Erythroblast (primary cell): Measurements from ENCODE around the gene CHSY1.

Experiments
- DNase-seq, 2 experiments: peaks; one replicate each; lab custom pipeline; 2025; lab: John Stamatoyannopoulos, UW
- GATA1 ChIP-seq: IDR thresholded peaks from 2 replicates; pipeline ENCODE4 v1.6.1; 2011; ENCODE audit warnings: low read depth, mild to moderate bottlenecking, control low read depth, low read length, moderate library complexity
- POLR2A ChIP-seq: IDR thresholded peaks from 2 replicates; pipeline ENCODE4 v1.6.1; 2011; ENCODE audit warnings: mild to moderate bottlenecking, low read length

The CHSY1 gene

GRCh38 chr15:101258238-101259144 lies 6.6 kb upstream of the CHSY1 start:
- TF ChIP-seq GATA1 = no peak
- no peak for TF ChIP-seq POLR2A
- DNase-seq = peak; percentile 70 to 81

GRCh38 chr15:101256757-101257156 lies 4.9 kb upstream of the CHSY1 start:
- peak; percentile 31 to 45 for DNase-seq

DNA sequence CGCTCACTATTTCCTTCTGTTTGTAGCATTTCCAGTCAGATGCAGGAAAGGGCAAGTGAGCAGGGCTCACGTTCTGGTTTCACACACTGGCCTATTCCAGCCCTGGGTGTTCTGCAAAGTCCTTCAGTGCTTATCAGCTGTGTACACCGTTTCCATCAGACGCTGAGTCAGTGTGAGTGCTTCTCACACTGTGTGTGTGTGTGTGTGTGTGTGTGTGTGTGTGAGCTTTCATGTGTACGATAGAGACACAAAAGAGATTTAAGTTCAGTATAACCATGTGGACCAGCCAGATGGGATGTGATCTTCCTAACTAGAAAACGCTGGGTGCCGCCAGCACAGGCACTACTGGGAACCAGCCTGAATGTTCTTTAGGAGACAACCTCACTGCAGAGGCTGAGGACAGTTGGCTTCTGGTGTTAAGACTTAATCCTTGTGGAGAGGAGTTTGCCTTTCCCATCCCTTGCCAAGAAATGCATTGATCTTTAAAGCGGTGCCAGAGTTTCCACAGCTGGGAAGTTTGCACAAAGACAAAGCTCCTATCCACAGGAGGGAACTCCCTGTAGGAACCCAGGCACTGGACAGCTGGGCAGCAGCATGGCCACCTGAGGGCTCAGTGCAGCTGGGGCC lies 3.9 kb upstream of the CHSY1 start:
- TF ChIP-seq POLR2A (peak; percentile 72), GATA1 (no peak)

More at GRCh38 chr15:101256757-101257156, 4.9 kb upstream of the CHSY1 start:
- TF ChIP-seq GATA1 (no peak), POLR2A (no peak)

GRCh38 chr15:101255051-101255395 lies 3.2 kb upstream of the CHSY1 start:
- DNase-seq = peak; percentile 25 to 56
- no peak for TF ChIP-seq GATA1
- no peak for TF ChIP-seq POLR2A

More for the DNA sequence above, 3.9 kb upstream of the CHSY1 start:
- peak; percentile 92 to 96 for DNase-seq

- TF ChIP-seq POLR2A = no peak
- no peak for TF ChIP-seq GATA1
- peak in 1 of 2 experiments; percentile 37 for DNase-seq
Observed at GRCh38 chr15:101254157-101255050, 2.6 kb upstream of the CHSY1 start.

DNA sequence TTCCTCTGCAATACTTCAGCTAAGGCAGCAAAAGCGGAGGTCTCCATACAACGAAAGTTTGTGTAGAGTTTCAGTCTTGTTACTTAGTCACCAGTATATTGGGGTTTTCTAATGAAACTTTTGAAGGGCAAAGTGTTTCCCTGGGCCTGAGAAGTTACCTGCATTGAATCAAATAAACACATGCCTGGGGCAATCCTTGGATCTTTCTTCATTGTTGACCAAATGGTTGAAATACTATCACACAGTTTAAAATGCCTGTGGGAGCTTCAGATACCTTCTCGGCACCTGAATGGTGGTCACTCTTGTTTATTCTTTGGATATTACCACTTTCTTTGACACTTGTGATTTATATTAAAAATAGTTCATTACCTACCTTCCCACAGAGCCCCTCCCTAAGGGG lies 988 bp upstream of the CHSY1 start:
- no peak for TF ChIP-seq POLR2A
- TF ChIP-seq GATA1 = no peak
- DNase-seq = peak in 1 of 2 experiments; percentile 50

DNA sequence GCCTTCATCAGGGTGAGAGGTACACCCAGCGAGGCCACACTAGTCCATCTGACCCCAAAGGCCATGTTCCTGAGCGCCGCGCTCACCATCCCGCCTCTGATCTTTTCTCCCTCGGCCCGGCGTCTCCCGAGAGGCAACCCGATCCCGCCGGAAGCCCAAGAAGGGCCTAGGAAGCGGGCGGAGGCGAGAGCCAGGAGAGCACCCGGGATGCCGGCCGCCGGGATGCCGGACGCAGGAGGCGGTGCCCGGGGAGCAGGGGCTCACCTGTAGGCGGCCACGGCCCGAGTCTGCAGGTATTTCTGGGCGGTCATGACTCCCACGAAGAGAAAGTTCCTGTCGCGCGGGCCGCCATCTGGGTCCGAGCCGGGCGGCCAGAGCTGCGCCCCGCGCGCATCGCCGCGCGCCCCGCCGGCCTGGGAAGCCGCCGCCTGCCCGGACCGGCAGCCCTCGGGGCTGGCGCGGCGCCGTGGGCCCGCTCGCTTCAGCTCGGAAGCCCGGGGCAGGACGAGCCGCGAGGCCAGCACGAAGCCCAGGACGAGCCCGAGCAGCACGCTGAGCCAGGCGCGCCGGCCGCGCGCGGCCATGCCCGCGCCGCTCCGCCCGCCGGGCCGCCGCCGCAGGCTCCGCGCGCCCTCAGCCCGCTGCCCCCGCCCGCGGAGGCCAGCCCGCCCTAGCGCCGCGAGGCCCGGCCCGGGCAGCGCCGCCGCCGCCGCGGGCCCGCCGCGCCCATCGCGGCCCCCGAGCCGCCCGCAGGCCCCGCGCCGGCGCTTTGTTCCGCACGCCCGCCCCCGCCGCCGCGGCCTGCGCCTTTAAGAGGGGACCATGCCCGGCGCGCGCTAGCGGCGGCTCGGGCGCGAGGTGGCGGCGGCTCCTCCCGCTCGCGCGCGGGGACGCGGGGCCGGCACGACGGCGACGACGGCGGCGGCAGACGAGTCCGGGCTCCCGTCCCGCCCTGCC lies 697 bp downstream of the CHSY1 start:
- TF ChIP-seq POLR2A (no peak), GATA1 (no peak)
- DNase-seq = peak in 1 of 2 experiments; percentile 88

- peak in 1 of 2 experiments; percentile 53 for DNase-seq
- TF ChIP-seq POLR2A (no peak), GATA1 (no peak)
Observed at GRCh38 chr15:101250341-101250831, 1.5 kb downstream of the CHSY1 start.

- TF ChIP-seq GATA1 = no peak
- no peak for TF ChIP-seq POLR2A
- no peak for DNase-seq
Observed at GRCh38 chr15:101248274-101248673, 3.6 kb downstream of the CHSY1 start.

DNA sequence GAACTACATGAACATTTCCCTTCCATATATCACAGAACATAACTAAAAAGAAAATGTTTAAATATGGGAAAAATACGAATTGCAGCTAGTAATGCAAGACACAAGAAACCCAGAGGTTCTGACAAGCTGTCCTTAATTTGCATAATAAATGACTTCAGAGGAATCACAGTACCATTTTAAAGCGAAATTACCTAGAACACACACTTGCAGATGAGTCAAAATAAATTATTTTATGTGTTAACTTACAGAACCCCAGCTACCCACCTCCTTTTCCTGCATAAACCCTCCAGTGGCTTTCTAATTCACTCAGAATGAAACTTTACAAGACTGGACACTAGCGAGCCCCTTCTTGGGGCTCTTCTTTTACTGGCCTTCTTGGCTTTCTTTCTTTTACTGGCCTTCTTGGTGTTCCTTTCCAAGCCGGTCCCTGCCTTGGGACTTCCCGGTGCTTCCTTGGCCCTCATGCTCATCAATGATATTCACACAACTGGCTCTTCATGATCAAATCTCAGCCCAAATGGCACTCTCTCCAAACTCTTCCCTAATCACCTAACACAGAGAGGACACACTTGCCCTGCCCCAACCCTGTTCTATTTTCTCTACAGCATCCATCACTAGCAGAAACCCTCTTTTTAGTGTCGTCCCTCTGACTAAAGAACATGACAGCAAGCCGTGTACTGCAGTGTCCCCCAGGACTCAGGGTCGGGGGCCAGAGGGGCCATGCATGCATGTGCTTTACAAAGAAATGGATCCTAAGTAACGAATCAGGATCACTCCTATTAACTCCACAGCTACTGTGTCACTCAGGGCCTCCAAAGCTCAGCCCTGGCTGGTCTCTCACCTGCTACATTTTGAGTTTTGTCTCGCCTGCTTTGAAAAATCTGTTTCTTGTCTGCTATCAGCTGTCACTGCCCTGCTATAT lies 4.8 kb downstream of the CHSY1 start:
- TF ChIP-seq GATA1 (no peak), POLR2A (no peak)
- DNase-seq = no peak

DNA sequence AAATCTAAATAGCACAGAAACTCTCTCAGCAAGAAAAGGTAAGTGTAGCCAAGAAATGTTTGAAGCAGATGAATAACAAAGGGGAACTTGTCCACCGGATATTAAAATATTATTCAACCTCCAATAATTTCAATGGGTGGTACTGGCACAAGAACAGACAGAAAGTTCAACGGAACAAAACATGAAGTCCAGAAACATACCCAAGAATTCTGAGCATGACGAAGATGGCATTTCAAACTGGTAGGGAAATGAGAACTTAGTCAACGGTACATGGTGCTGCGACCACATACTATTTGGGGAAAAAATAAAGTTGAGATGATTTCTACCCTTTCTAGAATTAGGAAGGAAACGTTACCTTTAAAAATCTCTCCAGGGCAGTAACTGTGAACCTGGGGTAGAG lies 5.5 kb downstream of the CHSY1 start:
- no peak for DNase-seq
- TF ChIP-seq GATA1 = no peak
- no peak for TF ChIP-seq POLR2A
